Spleen (tissue), 11 donors: ENCODE measurements around the gene TPRX1. TPM values are rescaled to one million over a fixed set of nuclear protein-coding genes. Genes with fewer than 3 reads are reported as not detected.

Experiments
- DNase-seq: peaks from one replicate; pipeline ENCODE4 v3.0.0-alpha.2; 2020
- H3K27ac ChIP-seq, 8 donors: fragments of 200-600 bp; sonication (generic) in 7 of 8; 1 replicate in 4 of 8; 2 replicates in 4 of 8; pipeline versions ENCODE4 v1.5.0 to v1.8.0; 2016 to 2021; ENCODE audit warnings: inconsistent platforms in 4 of 8, mild to moderate bottlenecking in 4 of 8, moderate library complexity in 1 of 8
- H3K27me3 ChIP-seq, 7 donors: fragments of 200-600 bp; sonication (generic) in 6 of 7; replicated peaks in 1 of 7; 1 replicate in 4 of 7; 2 replicates in 3 of 7; pipeline versions ENCODE4 v1.5.0 to v1.8.0; 2016 to 2021; ENCODE audit warnings: inconsistent platforms in 3 of 7, mild to moderate bottlenecking in 1 of 7
- H3K36me3 ChIP-seq, 6 donors: fragments of 200-600 bp; sonication (generic) in 5 of 6; 1 replicate in 4 of 6; 2 replicates in 2 of 6; pipeline versions ENCODE4 v1.5.0 to v1.8.0; 2016 to 2021; ENCODE audit warnings: inconsistent platforms in 2 of 6
- H3K4me1 ChIP-seq, 6 donors: fragments of 200-600 bp; sonication (generic) in 5 of 6; 1 replicate in 3 of 6; 2 replicates in 3 of 6; pipeline versions ENCODE4 v1.5.0 to v1.8.0; 2016 to 2021; ENCODE audit warnings: inconsistent platforms in 3 of 6
- H3K4me3 ChIP-seq, 8 donors: fragments of 200-600 bp; sonication (generic) in 7 of 8; 1 replicate in 4 of 8; 2 replicates in 4 of 8; pipeline versions ENCODE4 v1.5.0 to v1.8.0; 2016 to 2021; ENCODE audit warnings: inconsistent platforms in 4 of 8, mild to moderate bottlenecking in 4 of 8, moderate library complexity in 2 of 8
- H3K9me3 ChIP-seq, 8 donors: fragments of 200-600 bp; sonication (generic) in 7 of 8; 1 replicate in 4 of 8; 2 replicates in 4 of 8; pipeline versions ENCODE4 v1.5.0 to v1.8.0; 2016 to 2021; ENCODE audit warnings: inconsistent platforms in 4 of 8
- POLR2A ChIP-seq, 3 donors: fragments of 450-650 bp; IDR thresholded peaks; one replicate each; pipeline ENCODE4 v1.5.1; 2017; ENCODE audit warnings: antibody characterized with exemption in 3 of 3, mild to moderate bottlenecking in 1 of 3
- POLR2AphosphoS5 ChIP-seq, 3 donors: sonication (generic); formaldehyde crosslinking; IDR thresholded peaks; one replicate each; pipeline ENCODE4 v1.5.1; 2017; ENCODE audit warnings: antibody characterized with exemption in 3 of 3
- WGBS, 5 donors: extraction: QIAGEN DNeasy Blood & Tissue Kit in 3 of 5; methylation state at CpG; one replicate each; pipeline versions ENCODE4 v1.1.5 to v1.1.7; 2013 to 2018; 5-methylcytosine and 5-hydroxymethylcytosine counted together
- intact Hi-C: fragments of 100-400 bp; cut with DNase I; formaldehyde crosslinking; loops from one replicate; pipeline ENCODE4 v1.15.0; 2023; ENCODE audit warnings: low total_unique reads
- polyA plus RNA-seq, 3 donors: library from polyadenylated mRNA; stranded (reverse); fragments of 200-250 nt; gene quantifications; one replicate each; pipeline ENCODE4 v1.2.1, GENCODE V29; 2013
- total RNA-seq, 7 donors: library from RNA; depleted of rRNA in 3 of 7; stranded (reverse); fragments of >200 nt in 3 of 7; fragmentation: NEBNext Ultra II Directional in 4 of 7; extraction: Animal tissue kit (Norgen Biotek cat#: 25700) in 4 of 7; gene quantifications; one replicate each; pipeline versions ENCODE4 v1.1.0 to v1.2.1, GENCODE V29; 2016 to 2021
- TF ChIP-seq, protein P1 (sequence below), 11 experiments: fragments of 200-600 bp in 7 of 11; fragments of 450-650 bp in 4 of 11; sonication (generic) in 4 of 11; IDR thresholded peaks in 8 of 11; conservative IDR thresholded peaks in 3 of 11; 1 replicate in 7 of 11; 2 replicates in 4 of 11; pipeline versions ENCODE4 v1.4.0 to v1.8.0; 2016 to 2021; ENCODE audit warnings: antibody characterized with exemption in 11 of 11, inconsistent platforms in 4 of 11, mild to moderate bottlenecking in 1 of 11
- donor health status: healthy with polysubstance abuse.
- donor health status: DM: no; HTN: no; CAD: no; lungs with moderate emphysema.
- donor health status: DM: no; HTN: no; CAD: no.
- donor health status: Bipolar disorder and iron deficiency.
- donor health status: healthy.
- donor health status: DM: no; HTN: no; CAD: no.
- donor health status: DM: yes; HTN: yes; CAD: no.

TPRX1 gene
- total and polyA plus RNA-seq, 10 donors: not detected

DNA sequence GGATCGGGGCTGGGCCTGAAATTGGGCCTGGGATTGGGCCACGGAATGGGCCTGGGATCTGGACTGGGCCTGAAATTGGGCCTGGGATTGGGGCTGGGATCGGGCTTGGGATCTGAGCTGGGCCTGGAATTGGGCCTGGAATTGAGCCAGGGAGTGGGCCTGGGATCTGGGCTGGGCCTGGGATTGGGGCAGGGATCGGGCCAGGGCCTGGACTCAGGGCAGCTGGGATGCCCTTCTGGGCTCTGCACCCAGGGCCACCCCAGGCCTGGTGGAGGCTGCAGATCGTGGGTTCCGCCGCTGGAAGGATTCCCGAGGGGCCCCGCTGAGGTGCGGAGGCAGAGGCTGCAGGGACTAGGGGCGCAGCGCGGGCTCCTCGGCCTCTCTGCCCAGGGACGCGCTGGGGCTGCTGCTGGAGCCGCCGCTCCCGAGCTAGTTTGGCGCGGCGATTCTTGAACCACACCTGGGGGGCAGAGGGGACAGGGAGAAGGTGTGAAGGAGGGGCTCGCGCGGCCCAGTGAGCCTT, 1.8 kb downstream of the TPRX1 start:
- no peak overlapping the region for H3K27ac ChIP-seq

DNA sequence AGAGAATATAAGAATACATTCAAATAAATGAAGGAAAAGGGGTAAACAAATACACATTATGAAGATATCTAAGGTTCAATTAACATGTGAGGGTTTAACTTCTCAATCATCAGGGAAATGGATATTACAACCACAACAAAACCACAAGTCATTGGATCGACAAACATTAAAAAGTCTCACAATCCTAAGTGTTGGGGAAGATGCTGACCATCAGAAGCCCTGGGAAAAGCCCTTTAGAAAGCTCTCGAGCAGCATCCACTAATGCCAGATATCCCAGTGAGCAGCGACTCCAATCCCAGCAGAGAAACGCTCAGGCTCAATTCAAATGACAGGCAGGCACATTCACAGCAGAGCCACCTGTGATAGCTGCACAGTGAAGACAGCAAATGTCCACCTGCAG, 3.1 kb downstream of the TPRX1 start:
- Histone ChIP-seq H3K27ac (no peak overlapping the region), H3K9me3 (peaks cover 0 to 11% (median 0%) of the 10 kb centered on the region in 8 donors), H3K4me1 (no peaks in the 10 kb centered on the region), H3K27me3 (peaks cover 0 to 17% (median 0%) of the 10 kb centered on the region in 7 donors), H3K4me3 (no peak overlapping the region), H3K36me3 (no peaks in the 10 kb centered on the region)
- WGBS, 5 donors: 90 to 99% (median 94%) methylated on average over 4 of the region's 4 CpGs
- TF ChIP-seq POLR2A (IDR thresholded peaks at IDR 0.05) (no peak), POLR2AphosphoS5 (IDR thresholded peaks at IDR 0.05) (no peak)
- TF ChIP-seq, protein P1, sequence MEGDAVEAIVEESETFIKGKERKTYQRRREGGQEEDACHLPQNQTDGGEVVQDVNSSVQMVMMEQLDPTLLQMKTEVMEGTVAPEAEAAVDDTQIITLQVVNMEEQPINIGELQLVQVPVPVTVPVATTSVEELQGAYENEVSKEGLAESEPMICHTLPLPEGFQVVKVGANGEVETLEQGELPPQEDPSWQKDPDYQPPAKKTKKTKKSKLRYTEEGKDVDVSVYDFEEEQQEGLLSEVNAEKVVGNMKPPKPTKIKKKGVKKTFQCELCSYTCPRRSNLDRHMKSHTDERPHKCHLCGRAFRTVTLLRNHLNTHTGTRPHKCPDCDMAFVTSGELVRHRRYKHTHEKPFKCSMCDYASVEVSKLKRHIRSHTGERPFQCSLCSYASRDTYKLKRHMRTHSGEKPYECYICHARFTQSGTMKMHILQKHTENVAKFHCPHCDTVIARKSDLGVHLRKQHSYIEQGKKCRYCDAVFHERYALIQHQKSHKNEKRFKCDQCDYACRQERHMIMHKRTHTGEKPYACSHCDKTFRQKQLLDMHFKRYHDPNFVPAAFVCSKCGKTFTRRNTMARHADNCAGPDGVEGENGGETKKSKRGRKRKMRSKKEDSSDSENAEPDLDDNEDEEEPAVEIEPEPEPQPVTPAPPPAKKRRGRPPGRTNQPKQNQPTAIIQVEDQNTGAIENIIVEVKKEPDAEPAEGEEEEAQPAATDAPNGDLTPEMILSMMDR (IDR thresholded peaks at IDR 0.05 in 8 of 11, conservative IDR thresholded peaks at IDR 0.05 in 3 of 11): no peak
- intact Hi-C loops: no loop called here
- DNase-seq: no peak

More for the DNA sequence above, 1.8 kb downstream of the TPRX1 start:
- intact Hi-C loops: no loop called here
- Histone ChIP-seq H3K9me3 (peaks cover 0 to 11% (median 0%) of the 10 kb centered on the region in 8 donors), H3K4me1 (no peaks in the 10 kb centered on the region), H3K27me3 (peaks cover 0 to 17% (median 0%) of the 10 kb centered on the region in 7 donors), H3K4me3 (no peak overlapping the region), H3K36me3 (no peaks in the 10 kb centered on the region)
- no peak for TF ChIP-seq POLR2AphosphoS5 (IDR thresholded peaks at IDR 0.05)
- 83 to 95% (median 90%) methylated on average over 10 to 25 of the region's 25 CpGs for WGBS, 5 donors
- DNase-seq: no peak

DNA sequence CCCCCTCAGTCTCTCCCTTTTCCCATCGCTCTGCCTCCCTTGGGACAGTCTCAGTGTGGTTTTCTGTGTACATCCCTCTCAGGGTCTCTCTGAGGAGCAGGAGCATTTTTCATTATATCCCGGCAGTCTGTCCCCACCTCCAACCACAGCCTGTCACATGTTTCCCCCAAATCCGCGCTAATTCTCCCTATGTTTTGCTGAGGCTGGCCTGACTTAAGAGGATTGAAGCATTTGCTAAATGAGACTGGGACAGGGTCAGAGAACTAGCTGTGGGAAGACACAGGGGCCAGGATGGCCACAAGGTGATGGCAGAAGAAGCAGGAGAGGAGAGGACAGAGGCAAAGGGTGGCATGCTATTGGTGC, 5.5 kb downstream of the TPRX1 start:
- 55 to 79% (median 77%) methylated on average over 4 of the region's 4 CpGs for WGBS, 5 donors
- peaks cover 0 to 13% (median 0%) of the 10 kb centered on the region in 7 donors for H3K27me3 ChIP-seq
- no peak for TF ChIP-seq POLR2AphosphoS5 (IDR thresholded peaks at IDR 0.05)
- TF ChIP-seq POLR2A (IDR thresholded peaks at IDR 0.05): no peak
- TF ChIP-seq, protein P1 (IDR thresholded peaks at IDR 0.05 in 8 of 11, conservative IDR thresholded peaks at IDR 0.05 in 3 of 11): no peak

DNA sequence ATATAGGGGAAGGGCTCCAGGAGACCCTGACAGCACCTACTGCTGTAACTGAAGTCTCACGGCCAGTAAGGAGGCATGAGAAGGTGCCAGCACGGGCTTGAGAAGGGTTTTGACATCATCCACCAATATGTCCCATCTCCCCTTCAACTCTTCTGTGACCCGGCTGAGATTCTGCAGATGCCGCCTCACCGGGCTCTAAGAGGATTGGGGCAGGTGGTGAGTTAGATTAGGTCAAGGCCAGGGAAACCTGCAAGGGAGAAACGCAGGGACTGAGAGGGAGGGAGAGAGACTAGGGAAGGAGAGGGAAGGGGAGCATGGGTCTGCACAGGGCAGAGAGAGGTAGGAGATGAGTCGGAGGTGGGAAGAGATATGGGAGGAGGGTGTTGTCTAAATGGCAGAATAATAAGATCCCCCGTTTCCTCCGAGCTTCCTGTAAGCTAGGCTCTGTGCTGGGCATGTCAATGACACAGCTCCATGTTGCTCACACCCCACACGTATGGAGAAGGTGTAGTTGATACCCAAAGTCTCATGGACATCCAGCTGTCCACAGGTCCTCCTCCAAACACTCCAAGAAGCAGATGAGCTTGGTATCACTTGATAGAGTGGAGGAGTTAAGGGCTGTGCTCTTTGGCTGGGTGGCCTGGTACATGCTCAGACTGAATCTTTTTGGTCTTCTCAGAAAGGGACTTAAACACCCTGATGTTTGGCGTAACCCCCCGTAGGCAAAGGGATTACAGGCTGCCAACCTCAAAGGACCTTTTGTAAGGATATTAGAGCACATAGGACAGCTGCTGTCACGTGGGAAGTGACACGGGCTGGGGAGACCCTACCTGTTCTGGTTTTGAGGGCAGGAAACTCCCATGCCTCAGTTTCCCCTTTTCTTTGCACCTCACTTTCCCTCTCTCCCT, 6.1 kb downstream of the TPRX1 start:
- H3K4me3 ChIP-seq: no peak overlapping the region
- TF ChIP-seq POLR2A (IDR thresholded peaks at IDR 0.05) (no peak), POLR2AphosphoS5 (IDR thresholded peaks at IDR 0.05) (no peak)
- TF ChIP-seq, protein P1 (IDR thresholded peaks at IDR 0.05 in 8 of 11, conservative IDR thresholded peaks at IDR 0.05 in 3 of 11): no peak
- no peaks in the 10 kb centered on the region for H3K36me3 ChIP-seq
- H3K27ac ChIP-seq: no peak overlapping the region
- H3K4me1 ChIP-seq: no peaks in the 10 kb centered on the region
- H3K27me3 ChIP-seq: peaks cover 0 to 13% (median 0%) of the 10 kb centered on the region in 7 donors
- 57 to 61% (median 58%) methylated on average over 14 of the region's 14 CpGs for WGBS, 5 donors
- intact Hi-C loops: no loop called here
- no peak for DNase-seq
- peaks cover 0 to 11% (median 0%) of the 10 kb centered on the region in 8 donors for H3K9me3 ChIP-seq

More for the DNA sequence above, 5.5 kb downstream of the TPRX1 start:
- no peaks in the 10 kb centered on the region for H3K36me3 ChIP-seq
- no peaks in the 10 kb centered on the region for H3K4me1 ChIP-seq
- no peak for DNase-seq
- H3K4me3 ChIP-seq: no peak overlapping the region
- no peak overlapping the region for H3K27ac ChIP-seq
- peaks cover 0 to 11% (median 0%) of the 10 kb centered on the region in 8 donors for H3K9me3 ChIP-seq
- intact Hi-C loops: no loop called here
